ES-I3 (cell line): ENCODE results near the gene SMIM32.

Source experiments
- H3K36me3 ChIP-seq: 2 replicates; pipeline ENCODE4 v1.6.1; 2013; ENCODE audit warnings: mild to moderate bottlenecking, low read length, control low read depth, moderate library complexity; ENCODE audit not compliant: insufficient read depth
- H3K4me1 ChIP-seq: 2 replicates; pipeline ENCODE4 v1.6.1; 2013; ENCODE audit warnings: mild to moderate bottlenecking, control low read depth, low read length; ENCODE audit not compliant: insufficient read depth
- H3K9ac ChIP-seq: 2 replicates; pipeline ENCODE4 v1.6.1; 2013; ENCODE audit warnings: low read depth, mild to moderate bottlenecking, low read length, moderate library complexity
- H3K9me3 ChIP-seq: 2 replicates; pipeline ENCODE4 v1.6.1; 2013; ENCODE audit warnings: mild to moderate bottlenecking, low read length, moderate library complexity; ENCODE audit not compliant: control insufficient read depth, insufficient read depth

The SMIM32 gene

DNA sequence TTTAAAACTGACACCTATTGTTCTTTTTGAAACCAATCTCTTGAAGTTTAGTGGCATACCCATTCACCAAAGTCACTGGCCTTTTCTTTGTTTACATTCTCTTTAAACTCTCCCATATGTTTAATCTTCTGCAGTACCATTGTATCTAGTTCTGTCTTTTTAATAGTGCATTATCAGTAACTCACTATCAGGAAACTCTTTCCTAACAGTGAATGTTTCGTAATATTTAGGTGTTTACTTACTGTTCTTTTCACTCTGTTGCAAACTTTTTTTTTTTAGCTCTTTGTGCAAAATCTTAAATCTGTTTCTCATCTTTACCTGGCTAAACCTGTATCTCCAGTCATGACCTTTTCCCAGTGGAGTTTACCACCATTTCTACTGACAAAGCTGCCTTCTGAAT, 43.1 kb downstream of the SMIM32 start:
- Histone ChIP-seq H3K4me1 (no peaks in the 10 kb centered on the region), H3K36me3 (peaks cover 11% of the 10 kb centered on the region), H3K9me3 (no peaks in the 10 kb centered on the region), H3K9ac (no peak overlapping the region)

- no peaks in the 10 kb centered on the region for H3K4me1 ChIP-seq
- H3K9ac ChIP-seq: no peak overlapping the region
- peaks cover 4% of the 10 kb centered on the region; the same call in 1 of the 2 replicates for H3K36me3 ChIP-seq
- no peaks in the 10 kb centered on the region for H3K9me3 ChIP-seq
These were observed 45.3 kb downstream of the SMIM32 start for GRCh38 chr5:136147632-136148031.

GRCh38 chr5:136146201-136146600, 46.8 kb downstream of the SMIM32 start:
- no peaks in the 10 kb centered on the region for H3K36me3 ChIP-seq
- no peaks in the 10 kb centered on the region for H3K9me3 ChIP-seq
- no peak overlapping the region for H3K9ac ChIP-seq
- H3K4me1 ChIP-seq: 0 out of 2 replicates have a peak, but pooled peaks cover under 1% of the 10 kb centered on the region

DNA sequence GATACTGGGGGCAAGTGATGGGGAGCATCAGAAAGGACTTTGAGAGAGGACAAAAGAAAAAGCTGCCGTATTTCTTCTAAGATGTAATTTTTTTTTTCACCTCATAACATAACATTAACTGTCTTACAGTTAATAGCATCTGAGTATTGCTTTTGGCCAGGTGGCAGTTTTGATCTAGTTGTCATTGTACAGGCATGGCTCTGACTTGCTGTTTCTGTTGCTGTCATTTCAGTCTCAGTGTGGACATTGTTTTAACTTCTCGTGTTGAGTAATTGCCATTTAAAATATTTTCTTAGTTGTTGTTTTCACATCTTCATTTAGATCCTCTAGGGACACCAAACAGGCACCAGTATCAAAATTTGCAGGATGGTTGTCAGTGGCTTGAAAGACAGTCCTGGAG, 47.9 kb downstream of the SMIM32 start:
- no peaks in the 10 kb centered on the region for H3K9me3 ChIP-seq
- 0 out of 2 replicates have a peak, but pooled peaks cover 4% of the 10 kb centered on the region for H3K4me1 ChIP-seq
- H3K36me3 ChIP-seq: no peaks in the 10 kb centered on the region
- H3K9ac ChIP-seq: no peak overlapping the region

DNA sequence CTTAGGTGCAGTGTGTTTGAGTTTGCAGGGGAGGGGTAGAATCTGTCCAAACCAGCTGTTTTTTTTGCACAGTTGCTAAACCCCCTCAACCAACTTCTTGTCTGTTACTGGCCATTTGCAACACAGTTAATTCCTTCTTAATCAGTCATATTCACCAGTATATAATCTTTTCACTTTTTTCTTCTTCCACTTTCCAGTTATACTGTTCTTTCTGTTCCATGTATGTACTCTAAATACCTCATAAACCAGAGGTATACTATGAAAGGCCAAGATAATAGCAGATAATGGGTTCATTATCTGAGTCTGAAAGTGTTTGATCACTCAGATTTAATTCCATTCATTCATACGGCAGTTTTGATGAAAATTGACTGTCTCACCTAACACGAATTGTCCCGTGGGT, 49.2 kb downstream of the SMIM32 start:
- H3K9me3 ChIP-seq: no peaks in the 10 kb centered on the region

GRCh38 chr5:136143312-136143711, 49.6 kb downstream of the SMIM32 start:
- no peaks in the 10 kb centered on the region for H3K9me3 ChIP-seq
- 0 out of 2 replicates have a peak, but pooled peaks cover 4% of the 10 kb centered on the region for H3K4me1 ChIP-seq
- no peak overlapping the region for H3K9ac ChIP-seq
- no peaks in the 10 kb centered on the region for H3K36me3 ChIP-seq

More for the DNA sequence above, 49.2 kb downstream of the SMIM32 start:
- Histone ChIP-seq H3K36me3 (no peaks in the 10 kb centered on the region), H3K9ac (no peak overlapping the region), H3K4me1 (0 out of 2 replicates have a peak, but pooled peaks cover 4% of the 10 kb centered on the region)

- 0 out of 2 replicates have a peak, but pooled peaks cover 4% of the 10 kb centered on the region for H3K4me1 ChIP-seq
- H3K36me3 ChIP-seq: no peaks in the 10 kb centered on the region
- H3K9me3 ChIP-seq: no peaks in the 10 kb centered on the region
- H3K9ac ChIP-seq: no peak overlapping the region
These were observed 51.4 kb downstream of the SMIM32 start for GRCh38 chr5:136141561-136141960.
